SK-N-SH treated with all-trans-retinoic acid at 6 μM for 48 hours (cell line): ENCODE measurements around the gene PILRA.

Source experiments
- ATAC-seq: fragments of 200-7000 bp; cut with Tn5 transposase; 3 replicates; pipeline ENCODE4 v1.9.1; 2020; ENCODE audit warnings: mild to moderate bottlenecking, moderate library complexity
- ARNTL ChIP-seq: fragments of 450-650 bp; formaldehyde crosslinking; IDR thresholded peaks from 2 replicates; pipeline ENCODE4 v1.5.0; 2020; ENCODE audit warnings: low read depth, mild to moderate bottlenecking, moderate library complexity, borderline replicate concordance
- BACH2 ChIP-seq: fragments of 250-450 bp; sonication (Bioruptor Pico); IDR thresholded peaks from 2 replicates; pipeline ENCODE4 v1.9.0; 2021; ENCODE audit warnings: mild to moderate bottlenecking, borderline replicate concordance
- CSDC2 ChIP-seq: fragments of 250-450 bp; sonication (Bioruptor Pico); IDR thresholded peaks from 2 replicates; pipeline ENCODE4 v1.5.0; 2020; ENCODE audit warnings: mild to moderate bottlenecking, moderate library complexity
- ESRRG ChIP-seq: fragments of 250-450 bp; sonication (Bioruptor Pico); IDR thresholded peaks from 2 replicates; pipeline ENCODE4 v1.6.1; 2021; ENCODE audit warnings: mild to moderate bottlenecking
- GLIS3 ChIP-seq: fragments of 250-450 bp; sonication (Bioruptor Pico); IDR thresholded peaks from 2 replicates; pipeline ENCODE4 v1.5.0; 2020; ENCODE audit warnings: mild to moderate bottlenecking, moderate library complexity
- OSR1 ChIP-seq: fragments of 250-450 bp; sonication (Bioruptor Pico); IDR thresholded peaks from 2 replicates; pipeline ENCODE4 v1.8.0; 2022; ENCODE audit warnings: moderate library complexity, mild to moderate bottlenecking, inconsistent platforms
- RARB ChIP-seq: fragments of 250-450 bp; sonication (Bioruptor Pico); IDR thresholded peaks from 2 replicates; pipeline ENCODE4 v1.8.0; 2021; ENCODE audit warnings: mild to moderate bottlenecking, moderate library complexity
- SNAI2 ChIP-seq: fragments of 250-450 bp; sonication (Bioruptor Pico); IDR thresholded peaks from 2 replicates; pipeline ENCODE4 v1.5.0; 2020; ENCODE audit warnings: mild to moderate bottlenecking, moderate library complexity
- TOX ChIP-seq: fragments of 250-450 bp; sonication (Bioruptor Pico); IDR thresholded peaks from 2 replicates; pipeline ENCODE4 v1.8.0; 2021; ENCODE audit warnings: mild to moderate bottlenecking, moderate library complexity, borderline replicate concordance
- TSHZ2 ChIP-seq: fragments of 250-450 bp; sonication (Bioruptor Pico); IDR thresholded peaks from 2 replicates; pipeline ENCODE4 v1.5.0; 2020; ENCODE audit warnings: mild to moderate bottlenecking, moderate library complexity
- ZC3H10 ChIP-seq: fragments of 250-450 bp; sonication (Bioruptor Pico); IDR thresholded peaks from 2 replicates; pipeline ENCODE4 v1.5.1; 2021; ENCODE audit warnings: mild to moderate bottlenecking, moderate library complexity
- ZFP3 ChIP-seq: fragments of 250-450 bp; sonication (Bioruptor Pico); IDR thresholded peaks from 2 replicates; pipeline ENCODE4 v1.5.0; 2020; ENCODE audit warnings: mild to moderate bottlenecking, moderate library complexity
- ZFP30 ChIP-seq: fragments of 450-650 bp; formaldehyde crosslinking; IDR thresholded peaks from 2 replicates; pipeline ENCODE4 v1.5.0; 2022; ENCODE audit warnings: mild to moderate bottlenecking, moderate library complexity
- ZNF565 ChIP-seq: fragments of 450-650 bp; formaldehyde crosslinking; conservative IDR thresholded peaks from 2 replicates; pipeline ENCODE4 v1.5.0; 2020; ENCODE audit warnings: low read depth, mild to moderate bottlenecking, moderate library complexity
- ZNF8 ChIP-seq: fragments of 450-650 bp; formaldehyde crosslinking; IDR thresholded peaks from 2 replicates; pipeline ENCODE4 v1.5.0; 2020; ENCODE audit warnings: mild to moderate bottlenecking, moderate library complexity
- TF ChIP-seq, protein P1 (sequence below): fragments of 250-450 bp; sonication (Bioruptor Pico); IDR thresholded peaks from 2 replicates; pipeline ENCODE4 v1.8.0; 2021; ENCODE audit warnings: low read depth, mild to moderate bottlenecking, moderate library complexity, borderline replicate concordance
- TF ChIP-seq, protein P2 (sequence below): fragments of 250-450 bp; sonication (Bioruptor Pico); IDR thresholded peaks from 2 replicates; pipeline ENCODE4 v1.8.0; 2020; ENCODE audit warnings: mild to moderate bottlenecking, moderate library complexity, borderline replicate concordance
- TF ChIP-seq, protein P3 (sequence below): fragments of 250-450 bp; sonication (Bioruptor Pico); IDR thresholded peaks from 2 replicates; pipeline ENCODE4 v1.5.1; 2020; ENCODE audit warnings: low read depth, mild to moderate bottlenecking, moderate library complexity

PILRA gene

DNA sequence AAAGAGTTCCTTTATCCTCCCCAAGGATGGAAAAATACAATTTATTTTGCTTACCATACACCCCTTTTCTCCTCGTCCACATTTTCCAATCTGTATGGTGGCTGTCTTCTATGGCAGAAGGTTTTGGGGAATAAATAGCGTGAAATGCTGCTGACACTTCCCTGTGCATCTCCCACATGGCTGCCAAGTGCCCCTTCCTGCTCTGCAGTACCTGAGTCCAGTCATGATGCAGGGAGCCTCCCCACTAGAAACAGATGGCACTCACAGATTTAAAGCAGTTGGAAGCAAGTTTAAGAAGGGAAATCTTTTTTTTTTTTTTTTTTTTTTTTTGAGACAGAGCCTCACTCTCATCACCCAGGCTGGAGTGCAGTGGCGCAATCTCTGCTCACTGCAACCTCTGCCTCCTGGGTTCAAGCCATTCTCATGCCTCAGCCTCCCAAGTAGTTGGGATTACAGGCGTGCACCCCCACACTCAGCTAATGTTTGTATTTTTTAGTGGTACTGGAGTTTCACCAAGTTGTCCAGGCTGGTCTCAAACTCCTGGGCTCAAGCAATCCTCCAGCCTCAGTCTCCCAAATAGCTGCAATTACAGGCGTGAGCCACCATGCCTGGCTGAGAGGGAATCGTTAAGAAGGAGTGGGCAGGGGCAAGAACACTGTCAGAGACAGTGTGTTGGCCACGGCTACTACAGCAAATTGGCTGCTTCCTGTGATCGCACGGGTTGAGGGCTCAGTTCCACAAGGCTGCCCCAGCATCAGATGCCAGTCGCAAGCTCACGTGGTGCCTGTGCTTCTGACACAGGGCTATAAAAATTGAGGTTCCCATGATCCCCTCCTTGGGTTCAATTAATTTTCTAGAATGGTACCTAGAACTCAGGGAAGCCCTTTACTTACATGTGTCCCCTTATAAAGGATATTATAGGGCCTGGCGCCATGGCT is 5.3 kb upstream of the PILRA start:
- ATAC-seq: no peak

DNA sequence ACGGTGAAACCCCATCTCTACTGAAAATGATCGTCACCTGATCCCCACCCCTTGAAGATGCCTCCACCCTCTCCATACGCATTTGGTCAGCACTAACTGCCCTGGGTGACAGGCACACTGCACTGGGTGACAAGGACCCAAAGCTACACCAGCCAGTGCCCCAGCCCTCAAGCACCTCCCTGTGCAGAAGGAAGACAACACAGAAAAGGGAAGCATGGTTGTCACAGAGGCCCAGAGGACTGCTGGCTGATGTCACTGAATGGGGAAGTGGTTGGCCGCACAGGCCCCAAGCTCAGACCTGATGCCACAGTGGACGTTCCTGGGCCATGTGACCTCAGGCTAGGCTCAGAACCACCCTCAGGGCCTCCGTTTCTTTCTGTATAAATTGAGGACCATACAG is 4.2 kb upstream of the PILRA start:
- TF ChIP-seq OSR1: no peak
- no peak for TF ChIP-seq ESRRG
- TF ChIP-seq BACH2 (CRISPR knock-in tag): no peak
- no peak for TF ChIP-seq ZNF565 (CRISPR knock-in tag)
- TF ChIP-seq ZNF8 (CRISPR knock-in tag): no peak
- TF ChIP-seq GLIS3 (CRISPR knock-in tag): no peak
- TF ChIP-seq CSDC2 (CRISPR knock-in tag): no peak
- TF ChIP-seq, protein P1, sequence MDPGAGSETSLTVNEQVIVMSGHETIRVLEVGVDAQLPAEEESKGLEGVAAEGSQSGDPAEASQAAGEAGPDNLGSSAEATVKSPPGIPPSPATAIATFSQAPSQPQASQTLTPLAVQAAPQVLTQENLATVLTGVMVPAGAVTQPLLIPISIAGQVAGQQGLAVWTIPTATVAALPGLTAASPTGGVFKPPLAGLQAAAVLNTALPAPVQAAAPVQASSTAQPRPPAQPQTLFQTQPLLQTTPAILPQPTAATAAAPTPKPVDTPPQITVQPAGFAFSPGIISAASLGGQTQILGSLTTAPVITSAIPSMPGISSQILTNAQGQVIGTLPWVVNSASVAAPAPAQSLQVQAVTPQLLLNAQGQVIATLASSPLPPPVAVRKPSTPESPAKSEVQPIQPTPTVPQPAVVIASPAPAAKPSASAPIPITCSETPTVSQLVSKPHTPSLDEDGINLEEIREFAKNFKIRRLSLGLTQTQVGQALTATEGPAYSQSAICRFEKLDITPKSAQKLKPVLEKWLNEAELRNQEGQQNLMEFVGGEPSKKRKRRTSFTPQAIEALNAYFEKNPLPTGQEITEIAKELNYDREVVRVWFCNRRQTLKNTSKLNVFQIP (CRISPR knock-in tag): no peak
- TF ChIP-seq ARNTL (CRISPR knock-in tag): no peak
- TF ChIP-seq ZC3H10 (CRISPR knock-in tag): no peak
- TF ChIP-seq TOX (CRISPR knock-in tag): no peak
- TF ChIP-seq, protein P2, sequence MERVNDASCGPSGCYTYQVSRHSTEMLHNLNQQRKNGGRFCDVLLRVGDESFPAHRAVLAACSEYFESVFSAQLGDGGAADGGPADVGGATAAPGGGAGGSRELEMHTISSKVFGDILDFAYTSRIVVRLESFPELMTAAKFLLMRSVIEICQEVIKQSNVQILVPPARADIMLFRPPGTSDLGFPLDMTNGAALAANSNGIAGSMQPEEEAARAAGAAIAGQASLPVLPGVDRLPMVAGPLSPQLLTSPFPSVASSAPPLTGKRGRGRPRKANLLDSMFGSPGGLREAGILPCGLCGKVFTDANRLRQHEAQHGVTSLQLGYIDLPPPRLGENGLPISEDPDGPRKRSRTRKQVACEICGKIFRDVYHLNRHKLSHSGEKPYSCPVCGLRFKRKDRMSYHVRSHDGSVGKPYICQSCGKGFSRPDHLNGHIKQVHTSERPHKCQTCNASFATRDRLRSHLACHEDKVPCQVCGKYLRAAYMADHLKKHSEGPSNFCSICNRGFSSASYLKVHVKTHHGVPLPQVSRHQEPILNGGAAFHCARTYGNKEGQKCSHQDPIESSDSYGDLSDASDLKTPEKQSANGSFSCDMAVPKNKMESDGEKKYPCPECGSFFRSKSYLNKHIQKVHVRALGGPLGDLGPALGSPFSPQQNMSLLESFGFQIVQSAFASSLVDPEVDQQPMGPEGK (CRISPR knock-in tag): no peak
- TF ChIP-seq ZFP3 (CRISPR knock-in tag): no peak
- no peak for TF ChIP-seq SNAI2 (CRISPR knock-in tag)
- TF ChIP-seq RARB (CRISPR knock-in tag): no peak
- no peak; the same call in 2 of the 3 replicates for ATAC-seq

More for the DNA sequence above, 5.3 kb upstream of the PILRA start:
- TF ChIP-seq, protein P1 (CRISPR knock-in tag): no peak
- TF ChIP-seq SNAI2 (CRISPR knock-in tag) (no peak), TSHZ2 (CRISPR knock-in tag) (no peak), RARB (CRISPR knock-in tag) (no peak), ESRRG (no peak)
- TF ChIP-seq, protein P3, sequence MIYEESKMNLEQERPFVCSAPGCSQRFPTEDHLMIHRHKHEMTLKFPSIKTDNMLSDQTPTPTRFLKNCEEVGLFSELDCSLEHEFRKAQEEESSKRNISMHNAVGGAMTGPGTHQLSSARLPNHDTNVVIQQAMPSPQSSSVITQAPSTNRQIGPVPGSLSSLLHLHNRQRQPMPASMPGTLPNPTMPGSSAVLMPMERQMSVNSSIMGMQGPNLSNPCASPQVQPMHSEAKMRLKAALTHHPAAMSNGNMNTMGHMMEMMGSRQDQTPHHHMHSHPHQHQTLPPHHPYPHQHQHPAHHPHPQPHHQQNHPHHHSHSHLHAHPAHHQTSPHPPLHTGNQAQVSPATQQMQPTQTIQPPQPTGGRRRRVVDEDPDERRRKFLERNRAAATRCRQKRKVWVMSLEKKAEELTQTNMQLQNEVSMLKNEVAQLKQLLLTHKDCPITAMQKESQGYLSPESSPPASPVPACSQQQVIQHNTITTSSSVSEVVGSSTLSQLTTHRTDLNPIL (CRISPR knock-in tag): no peak
- TF ChIP-seq, all 23 proteins: peak for 0

DNA sequence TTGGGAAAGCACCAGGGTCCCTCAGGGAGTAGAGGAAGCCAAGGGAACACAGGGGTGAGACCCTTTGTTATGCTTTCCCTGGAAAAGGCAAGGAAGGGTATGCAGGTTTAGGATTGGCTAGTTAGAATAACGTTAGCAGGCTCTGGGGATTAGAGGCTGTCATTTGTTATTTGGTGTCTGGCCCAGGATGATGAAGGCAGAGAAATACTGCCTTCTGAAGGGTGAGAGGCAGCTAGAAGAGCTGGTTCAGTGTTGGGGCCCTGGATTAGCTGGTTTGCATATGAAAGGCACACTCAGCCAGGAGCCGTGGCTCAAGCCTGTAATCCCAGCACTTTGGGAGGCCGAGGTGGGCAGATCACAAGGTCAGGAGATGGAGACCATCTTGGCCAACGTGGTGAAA is 3.0 kb upstream of the PILRA start:
- TF ChIP-seq SNAI2 (CRISPR knock-in tag) (no peak), ZFP30 (no peak), ARNTL (CRISPR knock-in tag) (no peak)
- no peak; the same call in 2 of the 3 replicates for ATAC-seq
